Measurements from ENCODE around the gene MTIF2. TPM values are rescaled to one million over a fixed set of nuclear protein-coding genes. Genes with fewer than 3 reads are reported as not detected.
"Not testable (repeated sequence)": the region's sequence is repeated elsewhere in the genome, so short reads cannot be mapped to it uniquely, and the experiment has no call there.

The MTIF2 gene
- total RNA-seq, 2 donors from 2014 or later: 35.5 to 38.8 TPM

DNA sequence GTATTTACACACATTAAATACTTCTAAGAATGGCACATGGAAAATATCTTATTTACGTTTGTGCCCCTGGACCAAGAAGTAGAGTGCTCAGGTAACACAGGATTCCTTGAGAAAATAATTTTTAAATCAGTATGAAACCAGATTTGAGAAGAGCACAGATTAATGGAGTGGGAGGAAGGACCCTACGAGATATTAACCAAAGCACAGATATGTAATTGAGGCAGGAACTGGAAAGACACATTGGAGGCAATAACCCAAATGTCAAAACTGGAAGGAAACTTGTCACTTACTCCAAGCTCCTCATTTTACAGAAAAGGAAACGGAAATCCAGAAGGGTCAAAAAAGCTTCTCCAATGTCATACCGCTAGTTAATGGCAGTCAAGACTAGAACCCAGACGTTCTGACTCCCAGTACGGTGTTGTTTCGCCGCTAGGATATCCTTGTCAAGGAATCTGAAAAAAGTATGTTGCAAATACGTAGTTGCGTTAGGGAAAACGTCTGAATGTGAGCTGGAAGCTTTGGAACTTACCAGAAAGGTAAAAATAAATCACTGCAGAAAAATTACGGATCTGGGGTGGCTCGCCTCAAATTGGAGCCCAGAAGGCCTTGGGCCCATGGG lies 634 bp downstream of the MTIF2 start:
- Mint-ChIP-seq H3K36me3 (peaks cover 8 to 18% of the 10 kb centered on the region in 2 donors), H3K9me3 (no peaks in the 10 kb centered on the region), H3K27ac (peak overlapping the region; percentile 95 to 96)
- no peak for DNase-seq (ENCODE audit: low spot score in 2 of 2)
- no peak for ATAC-seq

DNA sequence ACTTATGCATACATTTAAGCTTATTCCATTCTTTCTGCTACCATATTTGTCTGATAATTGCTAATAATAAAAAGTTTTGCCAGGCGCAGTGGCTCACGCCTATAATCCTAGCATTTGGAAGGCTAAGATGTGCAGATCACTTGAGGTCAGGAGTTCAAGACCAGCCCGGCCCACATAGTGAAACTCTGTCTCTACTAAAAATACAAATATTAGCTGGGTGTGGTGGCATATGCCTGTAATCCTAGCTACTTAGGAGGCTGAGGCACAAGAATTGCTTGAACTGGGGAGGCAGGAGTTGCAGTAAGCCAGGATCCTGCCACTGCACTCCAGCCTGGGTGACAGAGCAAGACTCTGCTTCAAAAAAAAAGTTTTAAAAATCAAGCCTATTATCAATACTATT lies 9.4 kb downstream of the MTIF2 start:
- H3K27ac Mint-ChIP-seq; H3K36me3 Mint-ChIP-seq; DNase-seq (ENCODE audit: low spot score in 2 of 2); H3K9me3 Mint-ChIP-seq; ATAC-seq: not testable (repeated sequence)

DNA sequence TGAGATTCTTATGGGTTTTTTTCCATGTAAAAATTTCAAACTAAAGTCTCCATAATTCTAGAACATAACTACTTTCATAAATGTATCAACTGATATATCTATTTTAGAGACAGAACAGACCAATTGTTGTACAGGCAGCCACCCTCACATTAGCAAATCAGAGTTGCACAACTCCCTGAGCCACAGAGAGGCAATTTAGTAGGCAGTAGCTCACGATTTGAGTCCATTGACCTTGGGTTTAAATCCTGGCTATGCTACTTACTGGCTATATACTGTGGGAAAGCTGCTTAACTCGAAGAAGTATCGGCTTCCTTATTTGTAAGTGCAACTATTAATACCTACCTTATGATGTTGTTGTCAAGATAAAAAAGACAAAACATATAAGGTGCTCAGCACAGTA lies 16.2 kb downstream of the MTIF2 start:
- Mint-ChIP-seq H3K27ac (no peak overlapping the region), H3K9me3 (no peaks in the 10 kb centered on the region), H3K36me3 (no peaks in the 10 kb centered on the region)
- ATAC-seq: no peak
- no peak for DNase-seq (ENCODE audit: low spot score in 2 of 2)

DNA sequence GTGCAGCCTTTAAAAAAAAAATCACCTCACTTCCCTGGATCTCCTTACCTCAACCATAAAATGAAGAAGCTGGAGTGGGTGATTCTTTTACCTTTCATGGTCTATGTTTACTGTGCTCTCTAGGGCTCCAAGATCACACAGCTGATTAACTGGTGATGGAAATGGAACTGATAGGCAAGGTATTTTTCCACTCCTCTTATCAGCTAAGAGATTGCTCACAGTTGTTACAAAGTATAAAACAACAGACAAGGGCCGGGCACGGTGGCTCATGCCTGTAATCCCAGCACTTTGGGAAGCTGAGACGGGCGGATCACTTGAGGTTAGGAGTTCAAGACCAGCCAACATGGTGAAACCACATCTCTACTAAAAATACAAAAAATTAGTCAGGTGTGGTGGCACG lies 22.0 kb downstream of the MTIF2 start:
- ATAC-seq (no peak), DNase-seq (ENCODE audit: low spot score in 2 of 2) (no peak)
- peaks cover 0 to 9% of the 10 kb centered on the region in 2 donors for H3K36me3 Mint-ChIP-seq
- no peak overlapping the region for H3K27ac Mint-ChIP-seq
- no peaks in the 10 kb centered on the region for H3K9me3 Mint-ChIP-seq

DNA sequence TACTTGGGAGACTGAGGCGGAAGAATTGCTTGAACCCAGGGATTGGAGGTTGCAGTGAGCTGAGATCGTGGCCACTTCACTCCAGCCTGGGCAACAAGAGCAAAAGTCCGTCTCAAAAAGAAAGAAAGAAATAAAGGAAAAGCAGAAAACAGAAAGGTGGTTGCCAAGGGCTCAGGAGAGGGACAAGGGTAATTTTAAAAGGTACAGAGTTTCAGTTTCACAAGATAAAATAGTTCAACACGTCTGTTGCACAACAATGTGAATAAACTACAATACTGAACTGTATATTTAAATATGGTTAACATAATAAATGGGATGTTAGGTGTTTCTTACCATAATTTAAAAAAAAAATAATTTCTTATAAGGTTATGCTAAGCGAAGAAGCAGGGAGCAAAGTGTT lies 23.6 kb downstream of the MTIF2 start:
- peaks cover 0 to 9% of the 10 kb centered on the region in 2 donors for H3K36me3 Mint-ChIP-seq
- no peak for DNase-seq (ENCODE audit: low spot score in 2 of 2)
- no peak overlapping the region for H3K27ac Mint-ChIP-seq
- H3K9me3 Mint-ChIP-seq: no peaks in the 10 kb centered on the region
- no peak for ATAC-seq

DNA sequence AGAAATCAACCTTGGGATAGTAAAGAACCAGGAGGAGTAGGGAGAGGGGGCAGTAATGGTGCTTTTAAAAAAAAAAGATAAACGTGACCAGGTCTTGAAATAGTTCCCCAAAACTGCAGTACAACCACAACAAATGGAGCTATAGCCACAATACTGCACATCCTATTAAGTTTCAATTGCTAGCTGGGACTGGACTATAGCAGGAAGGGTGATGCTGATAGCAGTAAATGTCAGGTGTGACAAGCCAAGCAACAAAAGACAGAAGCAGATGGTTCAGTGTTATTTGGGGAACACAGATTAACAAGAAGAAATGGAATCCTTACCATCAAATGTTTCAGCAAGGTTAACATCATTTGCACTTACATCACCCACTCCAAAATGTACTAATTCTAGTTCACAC lies 26.4 kb downstream of the MTIF2 start:
- Mint-ChIP-seq H3K36me3 (peaks cover 0 to 9% of the 10 kb centered on the region in 2 donors), H3K9me3 (no peaks in the 10 kb centered on the region), H3K27ac (no peak overlapping the region)
- ATAC-seq: no peak
- no peak for DNase-seq (ENCODE audit: low spot score in 2 of 2)

DNA sequence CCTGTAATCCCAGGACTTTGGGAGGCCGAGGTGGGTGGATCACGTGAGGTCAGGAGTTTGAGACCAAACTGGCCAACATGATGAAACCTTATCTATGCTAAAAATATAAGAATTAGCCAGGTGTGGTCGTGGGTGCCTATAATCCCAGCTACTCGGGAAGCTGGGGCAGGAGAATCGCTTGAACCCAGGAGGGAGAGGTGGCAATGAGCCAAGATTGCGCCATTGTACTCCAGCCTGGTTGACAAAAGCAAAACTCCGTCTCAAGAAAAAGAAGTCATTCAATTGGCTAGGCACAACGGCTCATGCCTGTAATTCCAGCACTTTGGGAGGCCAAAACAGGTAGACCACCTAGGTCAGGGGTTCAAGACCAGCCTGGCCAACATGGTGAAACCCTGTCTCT lies 27.4 kb downstream of the MTIF2 start:
- not testable (repeated sequence) for H3K27ac Mint-ChIP-seq; H3K36me3 Mint-ChIP-seq; DNase-seq (ENCODE audit: low spot score in 2 of 2); H3K9me3 Mint-ChIP-seq
- ATAC-seq: peak in 1 of 2 donors; percentile 9

DNA sequence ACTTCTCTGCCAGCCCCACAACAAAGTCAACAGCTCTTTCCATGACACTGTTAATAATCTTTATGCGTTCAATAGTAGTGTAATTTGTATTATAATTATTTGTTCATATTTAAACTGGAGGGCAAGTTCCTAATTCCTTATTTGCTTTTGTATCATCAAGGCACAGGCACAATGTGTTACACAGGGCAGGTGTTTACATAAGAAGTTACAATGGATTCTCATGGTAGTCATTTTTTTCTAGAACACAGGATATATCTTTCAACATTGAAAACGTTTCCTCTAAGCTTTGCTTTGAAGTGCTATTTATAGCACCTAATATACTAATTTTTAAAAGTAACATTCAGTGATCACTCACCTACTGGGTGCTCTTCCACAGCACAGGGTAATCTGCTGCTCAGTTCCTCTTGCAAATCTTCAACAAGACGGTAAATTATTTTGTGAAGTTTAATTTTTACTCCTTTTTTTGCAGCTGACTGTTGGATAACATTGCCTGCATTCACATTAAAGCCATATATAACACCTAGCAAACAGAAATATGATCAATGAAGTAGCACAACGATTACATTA lies 29.3 kb downstream of the MTIF2 start:
- no peak for DNase-seq (ENCODE audit: low spot score in 2 of 2)
- H3K9me3 Mint-ChIP-seq: no peaks in the 10 kb centered on the region
- H3K36me3 Mint-ChIP-seq: peaks cover 2% of the 10 kb centered on the region in 2 donors
- ATAC-seq: no peak
- H3K27ac Mint-ChIP-seq: no peak overlapping the region

DNA sequence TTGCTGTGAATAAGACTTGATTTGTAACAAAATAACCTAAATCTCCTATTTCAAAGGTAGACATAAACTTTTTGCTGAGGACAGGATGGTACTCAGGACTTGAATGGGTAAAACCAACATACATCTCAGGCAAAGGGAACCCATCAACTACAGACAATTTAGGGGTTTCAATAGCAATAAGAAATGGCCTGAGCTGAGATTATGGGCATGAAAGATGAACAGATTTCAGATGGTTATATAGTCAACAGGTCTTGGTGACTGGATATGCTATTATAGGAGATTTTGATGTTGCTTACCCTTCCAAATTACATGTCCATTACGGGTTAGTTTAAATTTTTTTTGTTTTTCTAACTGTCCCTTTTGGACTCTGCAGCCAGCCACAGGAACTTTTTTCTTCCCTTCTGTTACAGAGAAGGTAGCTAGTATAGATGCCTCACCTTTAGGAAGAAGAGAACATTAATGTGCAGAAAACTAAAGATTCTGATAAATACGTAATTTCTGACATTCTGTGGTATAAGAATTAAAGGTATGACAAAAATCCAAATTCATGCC lies 32.0 kb downstream of the MTIF2 start:
- H3K9me3 Mint-ChIP-seq: no peaks in the 10 kb centered on the region
- peaks cover 28 to 29% of the 10 kb centered on the region in 2 donors for H3K36me3 Mint-ChIP-seq
- peak overlapping the region in 1 of 2 donors; percentile 44 for H3K27ac Mint-ChIP-seq
- DNase-seq (ENCODE audit: low spot score in 2 of 2) (no peak), ATAC-seq (no peak)

DNA sequence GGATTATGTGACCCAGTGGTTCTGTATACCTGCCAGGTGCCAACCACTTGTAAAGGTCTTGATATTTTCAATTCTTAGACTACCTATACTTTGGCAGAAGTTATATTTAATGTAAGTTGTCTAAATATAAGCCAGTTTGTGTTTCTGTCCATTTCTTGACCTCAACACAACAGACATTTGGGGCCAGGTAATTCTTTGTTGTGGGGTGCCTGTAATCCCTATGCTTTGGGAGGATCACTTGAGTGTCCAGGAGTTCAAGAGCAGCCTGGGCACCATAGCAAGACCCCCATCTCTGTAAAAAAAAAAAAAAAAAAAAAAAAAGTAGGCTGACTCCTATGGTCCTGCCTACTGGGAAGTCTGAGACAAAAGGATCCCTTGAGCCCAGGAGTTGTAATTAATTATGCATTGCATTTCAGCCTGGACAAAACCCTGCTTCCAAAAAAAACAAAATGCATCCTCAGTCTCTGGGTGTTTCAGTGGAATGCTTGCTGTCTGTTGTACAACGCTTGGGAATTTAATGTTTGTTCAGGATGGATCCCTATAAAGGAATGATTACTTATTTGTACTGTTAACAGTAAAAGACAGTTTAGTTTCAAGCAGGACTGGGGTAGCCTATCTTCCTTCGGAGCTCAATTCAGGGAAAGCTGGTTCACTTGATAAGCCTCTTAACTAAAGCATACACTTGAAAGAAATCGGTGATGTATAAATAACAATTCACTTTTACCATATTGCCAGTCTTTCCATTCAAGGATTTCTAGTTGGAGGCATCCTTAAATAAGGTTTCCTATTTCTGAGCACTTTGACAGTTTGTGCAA lies 33.1 kb downstream of the MTIF2 start:
- no peak for ATAC-seq
- H3K9me3 Mint-ChIP-seq: no peaks in the 10 kb centered on the region
- H3K27ac Mint-ChIP-seq: peak overlapping the region in 1 of 2 donors; percentile 44
- H3K36me3 Mint-ChIP-seq: peaks cover 32 to 40% of the 10 kb centered on the region in 2 donors
- no peak for DNase-seq (ENCODE audit: low spot score in 2 of 2)

DNA sequence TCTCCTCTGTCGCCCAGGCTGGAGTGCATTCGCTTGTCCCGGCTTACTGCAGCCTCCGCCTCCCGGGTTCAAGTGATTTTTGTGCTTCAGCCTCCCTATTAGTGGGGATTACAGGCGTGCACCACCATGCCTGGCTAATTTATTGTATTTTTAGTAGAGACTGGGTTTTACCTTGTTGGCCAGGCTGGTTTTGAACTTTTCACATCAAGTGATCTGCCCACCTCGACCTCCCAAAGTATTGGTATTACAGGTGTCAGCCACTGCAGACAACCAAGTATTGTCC lies 35.4 kb downstream of the MTIF2 start:
- no peak for DNase-seq (ENCODE audit: low spot score in 2 of 2)
- Mint-ChIP-seq H3K36me3 (peaks cover 48 to 50% of the 10 kb centered on the region in 2 donors), H3K27ac (peak overlapping the region; percentile 98 to 100), H3K9me3 (peaks cover 0 to 4% of the 10 kb centered on the region in 2 donors)
- ATAC-seq: no peak

DNA sequence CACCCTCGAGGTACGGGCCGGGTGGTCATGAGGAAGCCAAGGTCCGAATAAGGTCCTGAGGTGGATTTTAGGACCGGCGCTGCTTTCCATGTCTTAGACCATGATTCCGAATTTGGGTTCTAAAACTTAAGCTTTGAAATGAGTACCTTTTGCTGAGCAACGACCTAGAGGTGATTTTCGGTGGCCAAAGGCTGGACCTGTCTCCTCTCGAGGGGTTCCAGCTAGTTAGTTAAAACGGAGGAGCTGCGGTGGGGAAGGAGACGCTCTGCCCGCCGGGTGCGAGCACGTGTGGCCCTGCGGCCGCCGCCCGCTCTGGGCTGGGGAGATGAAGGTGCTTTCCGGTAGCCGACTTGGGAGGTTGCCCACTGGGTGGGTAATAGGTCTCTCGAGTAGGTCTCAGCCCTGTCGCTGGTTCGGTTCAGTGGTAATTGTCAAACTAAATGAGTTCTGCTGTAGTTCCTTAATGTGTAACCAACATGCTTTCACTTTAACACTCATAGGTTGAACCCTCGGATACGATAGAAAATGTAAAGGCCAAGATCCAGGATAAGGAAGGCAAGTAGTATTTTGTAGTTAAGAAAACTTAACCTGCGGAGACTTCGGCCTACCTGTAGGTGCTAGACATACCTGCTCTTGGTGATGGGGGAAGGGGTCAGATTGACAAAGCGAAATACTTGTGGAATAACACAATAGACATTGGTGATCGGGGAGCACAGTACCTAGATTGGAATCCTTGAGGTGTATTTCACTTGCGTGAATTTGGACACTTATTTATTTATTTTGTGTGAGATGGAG lies 36.0 kb downstream of the MTIF2 start:
- ATAC-seq: peak in 1 of 2 donors; percentile 68
- Mint-ChIP-seq H3K9me3 (peaks cover 2 to 4% of the 10 kb centered on the region in 2 donors), H3K36me3 (peaks cover 52% of the 10 kb centered on the region in 2 donors), H3K27ac (peak overlapping the region; percentile 98 to 100)
- peak in 1 of 2 donors; percentile 75 for DNase-seq (ENCODE audit: low spot score in 2 of 2)

DNA sequence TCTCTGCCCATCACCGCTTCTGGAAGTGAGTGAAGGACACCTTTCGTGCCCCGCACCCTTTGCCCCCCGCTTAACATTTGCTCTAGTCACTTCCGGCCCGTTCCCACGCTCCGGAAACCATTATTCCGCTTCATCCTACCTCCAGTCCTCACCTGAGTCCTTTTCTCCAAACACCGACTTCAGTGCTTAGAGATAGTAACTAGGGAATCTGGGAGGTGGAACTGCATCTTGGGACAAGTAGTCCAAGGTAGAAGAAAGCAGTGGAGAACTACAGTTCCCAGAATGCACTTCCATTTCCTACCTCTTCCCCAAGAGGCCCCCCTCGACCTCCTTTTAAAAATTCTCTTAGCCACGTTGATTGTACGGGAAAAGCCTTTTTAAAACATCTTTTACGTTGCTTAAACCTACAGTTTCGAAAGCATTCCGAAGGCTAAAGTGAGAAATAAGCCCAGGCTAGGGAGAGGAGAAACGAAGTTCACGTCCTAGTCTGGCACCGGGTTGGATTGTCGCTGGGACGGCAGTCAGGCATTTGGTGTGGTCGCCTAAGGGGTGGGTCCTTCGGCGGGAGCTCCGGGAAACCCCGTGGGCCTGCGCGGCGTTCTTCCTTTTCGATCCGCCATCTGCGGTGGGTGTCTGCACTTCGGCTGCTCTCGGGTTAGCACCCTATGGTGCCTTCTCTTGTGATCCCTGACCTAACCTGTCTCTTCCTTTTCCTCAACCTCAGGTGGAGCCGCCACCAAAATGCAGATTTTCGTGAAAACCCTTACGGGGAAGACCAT lies 36.8 kb downstream of the MTIF2 start, which contains the start of the genes CLHC1 and RPS27A:
Gene CLHC1, minus strand, starts transcription at position 210 of the 779 bp plus-strand sequence. CDS start 9,882 bp downstream, outside the sequence.
Gene RPS27A, plus strand, starts transcription at position 605 of the 779 bp plus-strand sequence. Its CDS starts 137 bp downstream, at position 742.
- peaks cover 4 to 6% of the 10 kb centered on the region in 2 donors for H3K9me3 Mint-ChIP-seq
- H3K36me3 Mint-ChIP-seq: peaks cover 56% of the 10 kb centered on the region in 2 donors

DNA sequence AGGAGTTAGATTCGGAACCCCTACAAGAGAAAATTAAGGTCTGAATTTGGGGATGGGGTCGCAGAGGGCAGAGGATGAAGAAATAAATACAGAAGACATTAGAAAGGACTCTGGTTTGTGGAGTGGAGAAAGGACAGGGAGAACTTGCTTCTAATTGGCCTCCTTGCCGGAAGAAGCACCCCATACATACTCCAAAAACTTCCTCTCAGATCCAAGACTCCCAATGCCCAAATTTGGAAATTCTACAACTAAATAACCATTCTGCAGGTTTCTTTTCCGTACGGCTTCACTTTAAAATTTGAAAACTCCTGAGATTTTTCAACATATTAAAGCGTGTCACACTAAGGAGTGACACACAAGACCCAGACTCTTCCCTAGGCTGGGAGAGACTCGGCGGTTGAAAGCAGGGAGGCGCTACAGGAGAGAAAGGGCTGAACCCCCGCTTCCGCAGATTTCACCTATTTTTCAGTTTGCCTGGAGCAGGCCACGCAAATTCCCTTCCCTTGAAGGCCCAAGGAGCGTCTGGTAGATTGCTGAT lies 37.4 kb downstream of the MTIF2 start:
- ATAC-seq (peak; percentile 32 to 36), DNase-seq (ENCODE audit: low spot score in 2 of 2) (no peak)
- Mint-ChIP-seq H3K9me3 (peaks cover 4 to 6% of the 10 kb centered on the region in 2 donors), H3K27ac (peak overlapping the region; percentile 98 to 100), H3K36me3 (peaks cover 56% of the 10 kb centered on the region in 2 donors)

More for the DNA sequence above, 36.8 kb downstream of the MTIF2 start, which contains the start of the genes CLHC1 and RPS27A:
- H3K27ac Mint-ChIP-seq: peak within 1 kb of the TSS; percentile 98 to 100
- ATAC-seq (peak; percentile 79 to 90), DNase-seq (ENCODE audit: low spot score in 2 of 2) (peak; percentile 87 to 95)

DNA sequence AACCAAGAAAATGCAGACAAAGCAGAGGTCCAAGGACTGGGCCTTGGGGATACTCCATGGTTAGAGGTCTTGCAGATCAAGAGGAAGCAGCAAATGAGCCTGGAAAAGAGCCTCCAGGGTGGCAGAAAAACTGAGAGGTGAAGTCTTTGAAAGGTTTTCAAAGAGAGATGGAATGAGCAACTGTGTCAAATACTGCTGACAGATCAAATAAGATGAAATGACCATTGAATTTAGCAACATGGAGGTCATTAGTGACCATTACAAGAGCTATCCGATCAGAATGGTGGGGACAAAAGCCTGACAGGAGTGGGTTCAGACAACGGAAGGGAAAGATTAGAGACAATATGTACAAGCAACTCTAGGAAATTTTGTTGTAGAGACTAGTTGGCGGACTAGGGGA lies 38.5 kb downstream of the MTIF2 start:
- Mint-ChIP-seq H3K9me3 (peaks cover 4 to 6% of the 10 kb centered on the region in 2 donors), H3K27ac (peak overlapping the region in 1 of 2 donors; percentile 100)
- no peak for ATAC-seq

More for the DNA sequence above, 38.5 kb downstream of the MTIF2 start:
- DNase-seq (ENCODE audit: low spot score in 2 of 2): no peak
- H3K36me3 Mint-ChIP-seq: peaks cover 56% of the 10 kb centered on the region in 2 donors
